ENCODE measurements around the gene MT1HL1.

DNA sequence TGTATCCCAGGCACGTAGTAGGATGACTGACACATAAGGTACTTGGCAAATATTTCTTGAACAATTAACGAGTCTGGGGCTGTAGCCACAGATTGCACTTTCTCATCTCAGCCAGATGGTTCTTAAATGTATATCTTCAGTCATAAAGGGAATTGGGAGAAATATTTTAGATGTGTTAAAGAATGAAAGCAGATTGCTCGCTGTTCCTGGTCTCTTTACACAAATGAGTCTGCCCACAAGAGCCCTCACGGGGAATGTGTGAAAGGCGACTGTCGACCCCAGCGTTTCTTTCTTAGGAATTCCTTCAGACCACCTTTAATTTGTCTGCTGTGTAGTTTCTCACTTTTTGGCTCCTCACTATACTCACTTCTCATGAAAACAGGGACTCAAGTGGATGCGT is 725 bp downstream of the MT1HL1 start:
- TF ChIP-seq, protein P1, sequence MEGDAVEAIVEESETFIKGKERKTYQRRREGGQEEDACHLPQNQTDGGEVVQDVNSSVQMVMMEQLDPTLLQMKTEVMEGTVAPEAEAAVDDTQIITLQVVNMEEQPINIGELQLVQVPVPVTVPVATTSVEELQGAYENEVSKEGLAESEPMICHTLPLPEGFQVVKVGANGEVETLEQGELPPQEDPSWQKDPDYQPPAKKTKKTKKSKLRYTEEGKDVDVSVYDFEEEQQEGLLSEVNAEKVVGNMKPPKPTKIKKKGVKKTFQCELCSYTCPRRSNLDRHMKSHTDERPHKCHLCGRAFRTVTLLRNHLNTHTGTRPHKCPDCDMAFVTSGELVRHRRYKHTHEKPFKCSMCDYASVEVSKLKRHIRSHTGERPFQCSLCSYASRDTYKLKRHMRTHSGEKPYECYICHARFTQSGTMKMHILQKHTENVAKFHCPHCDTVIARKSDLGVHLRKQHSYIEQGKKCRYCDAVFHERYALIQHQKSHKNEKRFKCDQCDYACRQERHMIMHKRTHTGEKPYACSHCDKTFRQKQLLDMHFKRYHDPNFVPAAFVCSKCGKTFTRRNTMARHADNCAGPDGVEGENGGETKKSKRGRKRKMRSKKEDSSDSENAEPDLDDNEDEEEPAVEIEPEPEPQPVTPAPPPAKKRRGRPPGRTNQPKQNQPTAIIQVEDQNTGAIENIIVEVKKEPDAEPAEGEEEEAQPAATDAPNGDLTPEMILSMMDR (IDR thresholded peaks at IDR 0.05): no peak
- no peak for TF ChIP-seq ZFX (IDR thresholded peaks at IDR 0.05; ENCODE audit: borderline replicate concordance)

All from 22Rv1 (cell line).